ENCODE data around the gene ZMYND11.

- TF ChIP-seq, protein P1, sequence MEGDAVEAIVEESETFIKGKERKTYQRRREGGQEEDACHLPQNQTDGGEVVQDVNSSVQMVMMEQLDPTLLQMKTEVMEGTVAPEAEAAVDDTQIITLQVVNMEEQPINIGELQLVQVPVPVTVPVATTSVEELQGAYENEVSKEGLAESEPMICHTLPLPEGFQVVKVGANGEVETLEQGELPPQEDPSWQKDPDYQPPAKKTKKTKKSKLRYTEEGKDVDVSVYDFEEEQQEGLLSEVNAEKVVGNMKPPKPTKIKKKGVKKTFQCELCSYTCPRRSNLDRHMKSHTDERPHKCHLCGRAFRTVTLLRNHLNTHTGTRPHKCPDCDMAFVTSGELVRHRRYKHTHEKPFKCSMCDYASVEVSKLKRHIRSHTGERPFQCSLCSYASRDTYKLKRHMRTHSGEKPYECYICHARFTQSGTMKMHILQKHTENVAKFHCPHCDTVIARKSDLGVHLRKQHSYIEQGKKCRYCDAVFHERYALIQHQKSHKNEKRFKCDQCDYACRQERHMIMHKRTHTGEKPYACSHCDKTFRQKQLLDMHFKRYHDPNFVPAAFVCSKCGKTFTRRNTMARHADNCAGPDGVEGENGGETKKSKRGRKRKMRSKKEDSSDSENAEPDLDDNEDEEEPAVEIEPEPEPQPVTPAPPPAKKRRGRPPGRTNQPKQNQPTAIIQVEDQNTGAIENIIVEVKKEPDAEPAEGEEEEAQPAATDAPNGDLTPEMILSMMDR (IDR thresholded peaks at IDR 0.05; ENCODE audit: low read depth, low read length, poor library complexity, severe bottlenecking), result no peak
- TF ChIP-seq EZH2phosphoT487 (IDR thresholded peaks at IDR 0.05; ENCODE audit: borderline replicate concordance, low read length), result no peak
These were observed 154.3 kb downstream of the ZMYND11 start for GRCh38 chr10:289581-289980.
